ENCODE data around the gene FCSK.

DNA sequence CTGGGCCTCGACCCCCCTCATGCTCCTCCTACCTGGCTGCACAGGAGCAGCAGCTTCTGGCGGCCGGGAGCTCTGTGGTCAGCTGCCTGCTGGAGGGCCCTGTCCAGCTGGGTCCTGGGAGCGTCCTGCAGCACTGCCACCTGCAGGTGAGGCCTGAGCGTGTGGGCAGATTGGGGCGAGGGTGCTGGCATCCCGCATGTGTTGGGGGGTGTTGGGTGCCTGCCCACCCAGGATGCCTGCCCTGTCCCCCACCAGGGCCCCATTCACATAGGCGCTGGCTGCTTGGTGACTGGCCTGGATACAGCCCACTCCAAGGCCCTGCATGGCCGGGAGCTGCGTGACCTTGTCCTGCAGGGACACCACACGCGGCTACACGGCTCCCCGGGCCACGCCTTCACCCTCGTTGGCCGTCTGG is 16.5 kb downstream of the FCSK start:
- TF ChIP-seq, protein P1, sequence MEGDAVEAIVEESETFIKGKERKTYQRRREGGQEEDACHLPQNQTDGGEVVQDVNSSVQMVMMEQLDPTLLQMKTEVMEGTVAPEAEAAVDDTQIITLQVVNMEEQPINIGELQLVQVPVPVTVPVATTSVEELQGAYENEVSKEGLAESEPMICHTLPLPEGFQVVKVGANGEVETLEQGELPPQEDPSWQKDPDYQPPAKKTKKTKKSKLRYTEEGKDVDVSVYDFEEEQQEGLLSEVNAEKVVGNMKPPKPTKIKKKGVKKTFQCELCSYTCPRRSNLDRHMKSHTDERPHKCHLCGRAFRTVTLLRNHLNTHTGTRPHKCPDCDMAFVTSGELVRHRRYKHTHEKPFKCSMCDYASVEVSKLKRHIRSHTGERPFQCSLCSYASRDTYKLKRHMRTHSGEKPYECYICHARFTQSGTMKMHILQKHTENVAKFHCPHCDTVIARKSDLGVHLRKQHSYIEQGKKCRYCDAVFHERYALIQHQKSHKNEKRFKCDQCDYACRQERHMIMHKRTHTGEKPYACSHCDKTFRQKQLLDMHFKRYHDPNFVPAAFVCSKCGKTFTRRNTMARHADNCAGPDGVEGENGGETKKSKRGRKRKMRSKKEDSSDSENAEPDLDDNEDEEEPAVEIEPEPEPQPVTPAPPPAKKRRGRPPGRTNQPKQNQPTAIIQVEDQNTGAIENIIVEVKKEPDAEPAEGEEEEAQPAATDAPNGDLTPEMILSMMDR (conservative IDR thresholded peaks at IDR 0.05) = no peak; the same call in 1 of the 2 replicates
- TF ChIP-seq ZFX (IDR thresholded peaks at IDR 0.05) = no peak

Measured in C4-2B (cell line).